ENCODE data around the gene ANKS1B.
"Not testable (repeated sequence)": the region's sequence is repeated elsewhere in the genome, so short reads cannot be mapped to it uniquely, and the experiment has no call there.

Gene ANKS1B

DNA sequence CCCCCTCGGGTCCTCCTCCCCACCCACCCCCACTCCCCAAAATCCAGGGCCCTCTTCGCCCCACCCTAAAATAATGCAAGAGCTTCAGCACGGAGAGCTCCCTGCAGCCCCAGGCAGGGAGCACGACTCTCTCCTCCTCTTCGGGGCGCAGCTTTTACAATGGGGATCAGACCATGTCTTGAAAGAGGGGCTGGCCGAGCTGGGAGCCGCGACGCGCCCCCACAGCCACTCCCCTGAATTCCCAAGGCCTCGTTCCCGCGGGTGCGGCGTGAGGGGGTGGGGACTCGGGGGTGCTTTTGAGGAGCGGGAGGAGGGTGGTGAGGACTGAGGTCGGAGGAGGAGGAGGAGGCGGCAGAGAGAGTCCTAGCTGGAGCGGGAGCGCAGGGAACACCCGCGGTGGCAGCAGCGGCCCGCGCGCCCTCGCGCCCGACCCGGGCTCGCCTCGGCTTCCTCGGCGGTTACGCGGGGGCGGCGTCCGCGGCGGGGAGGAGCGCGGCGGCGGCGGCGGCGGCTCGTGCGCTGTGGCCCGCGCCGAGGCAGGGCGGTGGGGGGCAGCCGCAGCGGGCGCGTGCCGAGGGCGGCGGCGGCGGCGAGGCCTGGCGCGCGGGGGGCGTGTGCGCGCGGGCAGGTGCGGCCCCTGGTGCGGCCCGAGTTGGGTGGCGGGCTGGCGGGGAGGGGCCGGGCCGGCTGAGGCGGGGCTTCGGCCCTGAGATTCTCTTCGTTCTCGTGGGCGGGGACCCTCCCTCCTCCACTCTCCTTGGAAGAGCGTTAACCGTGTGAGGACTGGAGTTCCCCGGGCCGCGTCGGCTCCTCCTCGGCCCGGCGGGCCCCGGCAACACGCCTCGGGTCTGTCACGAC lies at the start of gene ANKS1B:
Gene ANKS1B, minus strand, starts transcription at position 666 of the 858 bp plus-strand sequence. CDS start 699 bp downstream, outside the sequence.
- DNase-seq: peak; percentile 68

- no peak for DNase-seq
Measured at GRCh38 chr12:100031836-100032235, 47.1 kb upstream of the ANKS1B start.

GRCh38 chr12:100027671-100028070 lies 42.9 kb upstream of the ANKS1B start:
- no peak for DNase-seq

DNA sequence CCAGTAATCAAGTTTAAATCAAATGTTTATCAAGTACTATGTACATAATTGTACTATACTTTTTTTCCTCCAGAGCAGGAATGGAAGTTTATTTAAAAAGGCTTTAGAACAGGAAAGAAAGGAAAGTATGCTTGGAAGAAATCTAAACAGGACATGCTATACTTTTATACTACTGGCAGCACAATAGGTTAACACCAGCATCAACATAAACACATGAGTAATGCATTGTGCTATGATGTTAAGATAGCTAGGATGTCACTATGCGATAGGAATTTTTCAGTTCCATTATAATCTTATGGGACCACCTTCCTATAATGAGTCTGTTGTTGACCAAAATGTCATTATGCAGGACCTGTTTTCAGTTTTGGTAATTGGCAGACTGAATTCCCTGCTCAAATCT lies 41.5 kb upstream of the ANKS1B start:
- no peak for DNase-seq

DNA sequence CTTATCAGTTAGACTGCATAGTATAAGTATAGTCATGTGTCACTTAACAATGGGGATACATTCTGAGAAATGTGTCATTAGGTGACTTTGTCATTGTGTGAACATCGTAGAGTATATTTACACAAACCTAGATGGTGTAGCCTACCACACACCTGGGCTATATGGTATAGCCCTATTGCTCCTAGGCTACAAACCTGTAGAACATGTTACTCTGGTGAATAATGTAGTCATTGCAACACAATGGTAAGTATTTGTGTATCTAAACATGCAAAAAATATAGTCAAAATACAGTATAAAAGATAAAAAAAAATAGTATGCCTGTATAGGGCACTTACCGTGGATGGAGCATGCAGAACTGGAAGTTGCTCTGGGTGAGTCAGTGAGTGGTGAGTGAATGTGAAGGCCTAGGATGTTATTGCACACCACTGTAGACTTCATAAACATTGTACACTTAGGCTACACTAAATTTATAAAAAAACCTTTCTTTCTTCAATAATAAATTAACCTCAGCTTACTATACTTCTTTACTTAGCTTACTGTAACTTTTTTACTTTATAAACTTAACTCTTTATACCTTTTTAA lies 40.3 kb upstream of the ANKS1B start:
- DNase-seq: no peak

DNA sequence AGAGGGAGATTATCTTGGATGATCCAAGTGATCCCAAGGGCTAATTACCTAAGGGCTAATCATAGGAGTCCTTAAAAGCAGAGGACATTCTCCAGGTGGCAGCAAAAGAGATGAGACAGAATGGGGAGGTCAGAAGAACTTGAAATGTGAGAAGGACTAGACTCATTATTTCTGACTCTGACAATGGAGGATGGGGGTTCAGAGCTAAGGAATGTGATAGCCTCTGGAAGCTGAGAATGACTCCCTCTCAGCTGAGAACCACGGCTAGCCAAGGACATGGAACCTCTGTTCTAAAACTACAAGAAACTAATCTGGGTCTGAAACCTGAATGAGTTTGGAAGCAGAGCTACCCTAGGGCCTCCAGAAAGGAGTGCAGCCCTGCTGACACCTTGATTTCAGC lies 35.6 kb upstream of the ANKS1B start:
- DNase-seq: no peak

- DNase-seq: no peak
Measured at GRCh38 chr12:100017056-100017455, 32.3 kb upstream of the ANKS1B start.

DNA sequence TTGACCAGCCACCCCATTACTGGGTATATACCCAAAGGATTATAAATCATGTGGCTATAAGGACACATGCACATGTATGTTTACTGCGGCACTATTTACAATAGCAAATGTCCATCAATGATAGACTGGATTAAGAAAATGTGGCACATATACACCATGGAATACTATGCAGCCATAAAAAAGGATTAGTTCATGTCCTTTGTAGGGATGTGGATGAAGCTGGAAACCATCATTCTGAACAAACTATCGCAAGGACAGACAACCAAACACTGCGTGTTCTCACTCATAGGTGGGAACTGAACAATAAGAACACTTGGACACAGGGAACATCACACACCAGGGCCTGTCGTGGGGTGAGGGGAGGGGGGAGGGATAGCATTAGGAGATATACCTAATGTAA lies 31.6 kb upstream of the ANKS1B start:
- not testable (repeated sequence) for DNase-seq

DNA sequence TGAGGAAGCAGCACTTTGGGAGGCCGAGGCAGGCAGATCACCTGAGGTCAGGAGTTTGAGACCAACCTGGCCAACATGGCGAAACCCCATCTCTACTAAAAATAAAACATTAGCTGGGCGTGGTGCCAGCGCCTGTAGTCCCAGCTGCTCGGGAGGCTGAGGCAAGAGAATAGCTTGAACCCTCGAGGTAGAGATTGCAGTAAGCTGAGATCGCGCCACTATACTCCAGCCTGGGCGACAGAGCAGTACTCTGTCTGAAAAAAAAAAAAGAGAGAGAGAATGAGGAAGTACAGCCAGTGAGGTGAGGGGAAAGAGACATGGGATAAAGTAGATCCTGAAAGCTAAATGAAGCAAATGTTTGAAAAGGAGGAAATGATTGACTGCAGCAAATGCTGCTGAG lies 21.1 kb upstream of the ANKS1B start:
- DNase-seq: peak; percentile 22

- DNase-seq: no peak
Measured at GRCh38 chr12:99997806-99998205, 13.1 kb upstream of the ANKS1B start.

DNA sequence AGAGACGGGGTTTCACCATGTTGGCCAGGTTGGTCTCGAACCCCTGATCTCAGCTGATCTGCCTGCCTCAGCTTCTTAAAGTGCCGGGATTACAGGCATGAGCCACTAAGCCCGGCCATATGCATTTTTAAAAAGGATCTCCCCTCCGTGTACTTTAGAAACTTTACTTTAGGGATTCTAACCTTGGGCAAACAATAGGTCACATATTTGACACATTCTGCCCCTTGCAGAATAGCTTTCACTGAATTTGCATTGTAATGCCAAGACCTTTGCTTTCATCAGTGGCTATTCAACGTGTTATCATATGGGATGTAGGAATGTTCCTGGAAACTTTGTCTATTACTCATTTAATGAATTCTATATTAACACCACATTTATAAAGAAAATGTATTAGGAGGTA lies 11.4 kb upstream of the ANKS1B start:
- no peak for DNase-seq

GRCh38 chr12:99985631-99986030 lies 895 bp upstream of the ANKS1B start:
- no peak for DNase-seq

DNA sequence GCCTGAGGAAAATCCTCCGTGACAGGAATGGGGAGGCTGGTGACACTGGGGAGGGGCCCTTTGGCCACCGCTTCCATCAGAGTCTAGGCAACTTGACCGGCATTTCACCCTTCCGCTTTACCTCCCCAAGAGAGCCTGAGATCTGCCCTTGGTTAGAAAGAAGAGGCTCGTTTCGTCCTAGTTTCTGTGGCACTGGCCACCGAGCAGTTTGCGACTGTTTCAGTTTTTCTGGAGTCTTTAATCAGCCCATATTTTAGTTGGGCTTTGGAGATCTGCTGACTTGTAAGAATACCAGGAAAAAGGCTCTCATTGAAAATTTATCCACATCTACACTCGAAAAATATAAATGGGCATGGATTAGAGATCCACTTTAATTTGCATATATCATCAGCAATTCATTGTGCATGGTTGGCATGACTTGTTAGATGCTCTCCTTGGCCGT lies 414 bp upstream of the ANKS1B start:
- peak; percentile 68 for DNase-seq

- DNase-seq: peak; percentile 64
Measured at GRCh38 chr12:99983456-99984258, 1.1 kb downstream of the ANKS1B start.

DNA sequence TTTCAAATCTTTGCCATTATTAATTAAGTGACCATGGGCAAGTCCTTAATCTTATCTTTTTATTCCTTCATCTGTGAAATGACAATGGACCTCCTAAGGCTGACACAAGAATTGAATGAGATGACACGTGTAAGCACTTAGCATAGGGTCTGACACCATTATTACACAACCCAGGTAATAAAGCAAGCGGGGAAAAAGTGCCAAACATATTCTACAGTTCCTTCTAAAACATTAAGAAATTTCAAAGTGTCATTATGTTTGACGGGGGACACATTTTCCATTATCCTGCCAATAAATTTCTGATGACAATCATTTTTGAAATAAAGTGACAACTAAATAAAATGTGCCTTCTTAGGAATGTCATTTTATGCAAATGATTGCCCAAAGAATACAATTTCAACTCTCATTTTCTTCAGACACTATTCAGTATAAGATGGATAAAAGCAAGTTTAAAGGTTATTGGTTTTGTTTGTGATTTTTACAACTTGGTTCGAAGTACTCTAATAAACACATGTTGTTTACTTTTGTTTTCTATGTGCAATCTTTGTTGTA lies 3.0 kb downstream of the ANKS1B start:
- DNase-seq: no peak

GRCh38 chr12:99979471-99979870 lies 5.3 kb downstream of the ANKS1B start:
- no peak for DNase-seq

DNA sequence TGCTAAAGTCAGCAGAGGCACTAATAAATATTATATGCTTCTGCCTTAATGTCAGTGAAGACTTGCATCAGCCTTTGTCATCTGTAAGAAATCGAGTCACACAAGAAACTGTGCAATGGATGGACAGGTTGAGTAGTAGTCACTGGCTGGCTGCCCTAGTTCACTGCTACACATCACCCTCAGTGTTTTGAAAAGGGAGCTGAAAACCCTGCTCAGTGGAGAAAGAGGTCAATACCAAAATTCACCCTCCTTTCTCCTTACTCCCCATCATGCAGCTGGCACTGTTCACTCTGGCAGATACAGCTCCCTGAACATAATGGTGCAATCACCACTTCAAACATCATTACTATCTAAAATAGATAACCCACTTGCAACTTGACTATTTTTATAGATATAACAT lies 6.6 kb downstream of the ANKS1B start:
- DNase-seq: peak; percentile 46

- DNase-seq: no peak
Measured at GRCh38 chr12:99977550-99977949, 7.2 kb downstream of the ANKS1B start.

DNA sequence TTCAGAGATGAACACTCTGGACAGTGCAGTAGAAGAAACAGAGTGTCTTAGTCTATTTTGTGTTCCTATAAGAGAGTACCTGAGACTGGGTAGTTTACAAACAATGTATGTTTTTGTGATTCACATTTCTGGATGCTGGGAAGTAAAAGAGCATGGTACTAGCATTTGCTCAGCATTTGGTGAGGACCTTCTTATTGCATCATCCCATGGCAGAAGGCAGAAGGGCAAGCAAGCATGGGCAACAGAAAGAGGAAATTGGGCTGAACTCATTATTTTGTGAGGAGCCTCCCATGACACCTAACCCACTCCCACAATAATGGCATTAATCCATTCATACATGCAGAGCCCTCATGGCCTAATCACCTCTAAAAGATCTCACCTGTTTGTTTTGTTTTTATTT lies 8.0 kb downstream of the ANKS1B start:
- no peak for DNase-seq

DNA sequence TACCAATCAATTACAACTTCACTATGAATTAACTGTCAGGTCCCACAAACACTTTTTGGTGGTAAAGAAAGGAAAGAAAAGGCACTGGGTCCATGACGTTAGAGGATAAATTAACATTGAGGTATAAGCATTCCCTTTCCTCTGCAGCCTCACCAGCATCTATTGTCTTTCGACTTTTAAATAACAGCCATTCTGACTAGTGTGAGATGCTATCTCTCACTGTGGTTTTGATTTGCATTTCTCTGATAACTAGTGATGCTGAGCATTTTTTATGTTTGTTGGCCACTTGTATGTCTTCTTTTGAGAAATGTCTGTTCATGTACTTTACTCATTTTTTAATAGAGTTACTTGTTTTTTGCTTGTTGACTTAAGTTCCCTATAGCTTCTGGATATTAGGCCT lies 9.4 kb downstream of the ANKS1B start:
- no peak for DNase-seq

DNA sequence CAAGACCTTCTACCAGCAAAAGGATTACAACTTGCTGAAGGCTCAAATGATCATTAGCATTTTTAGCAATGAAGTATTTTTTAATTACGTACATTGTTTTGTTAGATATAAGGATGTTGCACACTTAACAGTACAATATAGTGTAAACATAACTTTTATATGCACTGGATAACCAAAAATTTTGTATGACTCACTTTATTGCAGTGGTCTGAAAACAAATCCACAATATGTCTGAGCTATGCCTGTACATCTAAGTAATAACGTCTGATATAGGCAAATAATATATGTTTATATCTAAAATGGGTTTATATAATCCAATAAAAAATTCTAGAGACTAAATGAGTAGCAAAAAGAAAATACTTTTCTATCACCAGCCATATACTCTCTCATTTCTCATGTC lies 10.6 kb downstream of the ANKS1B start:
- no peak for DNase-seq

DNA sequence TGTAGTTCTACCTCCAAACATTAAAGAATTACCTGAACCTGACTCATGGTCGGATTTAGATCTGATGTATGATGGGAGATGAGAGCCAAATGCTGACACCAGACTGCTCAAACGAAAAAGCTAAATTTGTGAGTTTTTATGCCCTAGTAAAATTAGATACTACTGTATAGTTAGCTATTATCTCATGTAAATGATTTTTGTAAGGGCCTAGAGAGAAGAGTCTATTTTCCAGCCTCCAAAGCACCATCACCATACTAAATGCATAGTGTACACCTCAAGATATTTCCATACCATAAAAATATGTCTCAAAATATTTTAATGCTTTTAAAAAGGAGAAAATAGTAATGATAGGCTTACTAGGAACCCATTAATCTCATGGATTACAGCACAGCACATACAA lies 18.3 kb downstream of the ANKS1B start:
- no peak for DNase-seq

DNA sequence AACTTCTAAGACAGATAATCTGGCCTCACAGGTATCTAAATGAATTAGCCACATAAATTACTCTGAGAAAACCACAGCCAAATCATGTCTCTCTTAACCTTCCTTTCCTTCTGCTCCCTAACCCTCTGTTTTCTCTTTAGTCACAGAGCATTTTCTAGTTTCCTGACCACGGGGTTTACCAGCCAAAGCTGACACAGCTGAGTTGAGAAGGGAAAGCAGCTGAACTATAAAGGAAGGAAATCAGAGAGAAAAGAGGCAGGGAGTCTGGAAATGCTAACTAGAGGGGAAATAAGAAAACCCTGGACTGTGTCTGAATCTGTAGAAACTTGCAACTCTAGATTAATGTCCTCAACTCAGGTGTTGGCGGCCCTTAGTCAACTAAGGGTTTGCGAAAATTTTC lies 24.4 kb downstream of the ANKS1B start:
- DNase-seq: peak; percentile 72
